Tibial nerve (tissue), 4 donors: ENCODE data around the gene FBXO44.

ENCODE experiments used
- EP300 ChIP-seq, 2 donors: sonication (generic); formaldehyde crosslinking; IDR thresholded peaks; one replicate each; pipeline ENCODE4 v1.6.1; 2017; ENCODE audit warnings: antibody characterized with exemption in 2 of 2, mild to moderate bottlenecking in 1 of 2
- POLR2A ChIP-seq, 2 donors: fragments of 450-650 bp; IDR thresholded peaks; one replicate each; pipeline ENCODE4 v1.6.1; 2017; ENCODE audit warnings: antibody characterized with exemption in 2 of 2, mild to moderate bottlenecking in 2 of 2, moderate library complexity in 2 of 2
- TF ChIP-seq, protein P1 (sequence below), 5 experiments: fragments of 200-600 bp in 3 of 5; fragments of 450-650 bp in 2 of 5; sonication (generic) in 3 of 5; IDR thresholded peaks; one replicate each; pipeline ENCODE4 v1.5.1; 2016 to 2019; ENCODE audit warnings: antibody characterized with exemption in 5 of 5, mild to moderate bottlenecking in 3 of 5, moderate library complexity in 2 of 5

DNA sequence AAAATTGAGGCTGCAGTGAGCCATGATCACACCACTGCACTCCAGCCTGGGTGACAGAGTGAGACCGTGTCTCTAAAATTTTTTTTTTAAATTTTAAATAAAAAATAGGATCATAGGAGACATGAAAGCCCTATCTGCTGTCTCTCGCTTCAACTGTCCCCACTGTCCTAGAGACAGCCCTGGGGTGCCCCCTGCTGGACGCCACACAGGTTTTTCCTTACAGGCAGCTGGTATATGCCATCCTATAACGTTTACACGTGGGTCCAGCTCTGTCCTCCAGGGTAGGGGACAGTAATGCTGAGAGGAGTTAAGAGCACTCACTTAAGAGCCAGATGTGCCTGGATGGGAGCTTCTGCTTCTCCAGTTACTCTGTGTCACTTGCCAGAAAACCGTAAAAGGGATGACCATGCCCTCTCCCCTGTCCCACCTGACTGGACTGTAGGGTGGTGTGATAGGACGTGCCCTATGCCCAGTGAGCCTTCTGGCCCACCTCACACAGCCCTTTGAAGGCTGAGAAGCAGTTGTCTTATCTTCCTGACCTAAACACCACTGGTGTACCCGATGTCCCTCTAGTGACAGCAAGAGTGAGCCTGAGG, 8.9 kb upstream of the FBXO44 start:
- TF ChIP-seq, protein P1, sequence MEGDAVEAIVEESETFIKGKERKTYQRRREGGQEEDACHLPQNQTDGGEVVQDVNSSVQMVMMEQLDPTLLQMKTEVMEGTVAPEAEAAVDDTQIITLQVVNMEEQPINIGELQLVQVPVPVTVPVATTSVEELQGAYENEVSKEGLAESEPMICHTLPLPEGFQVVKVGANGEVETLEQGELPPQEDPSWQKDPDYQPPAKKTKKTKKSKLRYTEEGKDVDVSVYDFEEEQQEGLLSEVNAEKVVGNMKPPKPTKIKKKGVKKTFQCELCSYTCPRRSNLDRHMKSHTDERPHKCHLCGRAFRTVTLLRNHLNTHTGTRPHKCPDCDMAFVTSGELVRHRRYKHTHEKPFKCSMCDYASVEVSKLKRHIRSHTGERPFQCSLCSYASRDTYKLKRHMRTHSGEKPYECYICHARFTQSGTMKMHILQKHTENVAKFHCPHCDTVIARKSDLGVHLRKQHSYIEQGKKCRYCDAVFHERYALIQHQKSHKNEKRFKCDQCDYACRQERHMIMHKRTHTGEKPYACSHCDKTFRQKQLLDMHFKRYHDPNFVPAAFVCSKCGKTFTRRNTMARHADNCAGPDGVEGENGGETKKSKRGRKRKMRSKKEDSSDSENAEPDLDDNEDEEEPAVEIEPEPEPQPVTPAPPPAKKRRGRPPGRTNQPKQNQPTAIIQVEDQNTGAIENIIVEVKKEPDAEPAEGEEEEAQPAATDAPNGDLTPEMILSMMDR (IDR thresholded peaks at IDR 0.05) = peak; percentile 51 to 75 (median 71)
- TF ChIP-seq POLR2A (IDR thresholded peaks at IDR 0.05) (no peak), EP300 (IDR thresholded peaks at IDR 0.05) (no peak)
